Measurements from ENCODE around the gene SEMA5A.
A peak's percentile ranks its signal among the peaks of the same experiment; 100 is the strongest.

Gene SEMA5A

DNA sequence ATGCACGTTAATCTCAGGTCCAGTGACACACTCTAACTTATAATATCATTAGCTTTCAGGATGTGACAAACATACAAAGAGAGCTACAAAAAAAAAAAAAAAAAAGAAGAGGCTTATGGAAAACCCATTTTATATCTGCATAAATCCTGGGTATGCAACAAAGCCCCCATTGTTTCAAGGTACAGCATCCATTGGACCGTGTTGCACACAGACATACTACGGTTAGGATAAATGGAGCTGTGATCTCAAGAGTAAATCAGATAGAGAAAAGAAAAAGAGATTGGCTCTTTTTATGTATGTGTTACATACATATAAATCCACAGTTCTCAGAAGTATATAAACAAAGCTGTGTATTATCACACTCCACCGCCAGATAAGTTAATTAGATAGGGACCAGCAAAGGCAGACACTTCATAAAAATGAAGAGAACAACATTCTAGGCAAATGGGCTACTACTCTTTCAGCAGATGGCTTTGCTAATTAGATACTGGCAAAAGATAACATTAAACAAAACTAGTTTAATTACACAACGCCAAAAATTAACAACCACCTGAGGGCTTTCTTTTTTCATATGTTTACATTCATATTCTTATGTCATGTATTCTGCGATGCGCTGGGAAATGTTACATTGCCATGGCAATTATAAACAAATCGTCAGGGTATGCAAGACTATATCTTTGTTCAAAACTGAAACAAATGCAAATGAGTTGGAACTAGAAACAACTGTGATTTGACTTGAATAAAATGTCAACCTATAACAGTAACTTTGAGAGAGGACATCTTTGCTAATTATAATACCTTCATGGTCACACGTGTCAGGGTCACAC is 304.2 kb downstream of the SEMA5A start:
- no peak overlapping the region for H3K27ac ChIP-seq (ENCODE audit: low read length)

DNA sequence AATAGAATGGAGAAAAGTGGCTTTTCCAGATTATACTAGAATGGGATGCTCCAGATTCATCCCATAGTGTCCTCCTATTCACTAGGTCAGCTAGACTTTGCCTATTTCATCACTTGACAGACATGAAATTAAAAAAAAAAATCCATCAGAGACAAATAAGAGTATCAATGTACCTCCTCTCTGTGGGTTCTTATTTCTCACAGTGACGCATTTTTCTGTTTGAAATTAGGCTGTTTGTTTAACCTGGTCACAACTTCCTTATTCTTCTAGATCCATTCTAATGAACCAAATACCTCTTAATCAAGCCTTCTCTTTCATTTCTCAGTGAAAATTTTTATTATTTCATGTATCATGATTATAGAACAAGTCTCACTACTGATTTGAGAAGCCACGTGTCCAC is 305.4 kb downstream of the SEMA5A start:
- Histone ChIP-seq H3K4me1 (ENCODE audit: control insufficient read depth, low read depth, low read length) (no peaks in the 10 kb centered on the region), H3K9ac (ENCODE audit: low read length) (no peak overlapping the region), H3K27me3 (ENCODE audit: control insufficient read depth, insufficient read depth, low read length) (no peaks in the 10 kb centered on the region), H3K27ac (ENCODE audit: low read length) (no peak overlapping the region), H3K9me3 (ENCODE audit: control insufficient read depth, low read depth, low read length) (no peaks in the 10 kb centered on the region), H3K4me3 (ENCODE audit: low read length) (no peak overlapping the region), H3K36me3 (ENCODE audit: control insufficient read depth, low read depth, low read length) (no peaks in the 10 kb centered on the region)

More for the DNA sequence above, 304.2 kb downstream of the SEMA5A start:
- H3K4me3 ChIP-seq (ENCODE audit: low read length), result no peak overlapping the region
- no peaks in the 10 kb centered on the region for H3K27me3 ChIP-seq (ENCODE audit: control insufficient read depth, insufficient read depth, low read length)
- no peaks in the 10 kb centered on the region for H3K36me3 ChIP-seq (ENCODE audit: control insufficient read depth, low read depth, low read length)
- H3K4me1 ChIP-seq (ENCODE audit: control insufficient read depth, low read depth, low read length), result no peaks in the 10 kb centered on the region
- H3K9me3 ChIP-seq (ENCODE audit: control insufficient read depth, low read depth, low read length), result no peaks in the 10 kb centered on the region
- no peak overlapping the region for H3K9ac ChIP-seq (ENCODE audit: low read length)

DNA sequence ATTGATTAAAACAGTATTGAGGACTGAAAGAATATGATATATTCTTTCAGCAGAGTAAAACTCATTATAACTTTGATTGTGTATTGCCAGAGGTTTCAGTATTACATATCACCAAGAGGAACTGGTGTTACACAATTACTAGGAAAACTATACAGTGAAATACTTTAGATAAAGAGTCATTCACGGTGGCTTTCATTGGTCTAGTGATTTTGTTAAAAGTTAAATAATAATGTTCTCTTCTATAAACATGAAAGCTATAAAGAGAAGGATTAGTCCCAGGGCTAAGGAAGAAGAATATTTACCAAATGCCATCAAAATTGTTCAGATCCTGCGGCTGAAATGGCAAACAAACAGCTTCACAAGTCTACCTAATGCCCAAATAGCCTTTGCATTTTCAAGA is 306.2 kb downstream of the SEMA5A start:
- Histone ChIP-seq H3K9ac (ENCODE audit: low read length) (no peak overlapping the region), H3K36me3 (ENCODE audit: control insufficient read depth, low read depth, low read length) (no peaks in the 10 kb centered on the region), H3K27ac (ENCODE audit: low read length) (no peak overlapping the region), H3K27me3 (ENCODE audit: control insufficient read depth, insufficient read depth, low read length) (no peaks in the 10 kb centered on the region), H3K9me3 (ENCODE audit: control insufficient read depth, low read depth, low read length) (no peaks in the 10 kb centered on the region), H3K4me3 (ENCODE audit: low read length) (no peak overlapping the region), H3K4me1 (ENCODE audit: control insufficient read depth, low read depth, low read length) (no peaks in the 10 kb centered on the region)

DNA sequence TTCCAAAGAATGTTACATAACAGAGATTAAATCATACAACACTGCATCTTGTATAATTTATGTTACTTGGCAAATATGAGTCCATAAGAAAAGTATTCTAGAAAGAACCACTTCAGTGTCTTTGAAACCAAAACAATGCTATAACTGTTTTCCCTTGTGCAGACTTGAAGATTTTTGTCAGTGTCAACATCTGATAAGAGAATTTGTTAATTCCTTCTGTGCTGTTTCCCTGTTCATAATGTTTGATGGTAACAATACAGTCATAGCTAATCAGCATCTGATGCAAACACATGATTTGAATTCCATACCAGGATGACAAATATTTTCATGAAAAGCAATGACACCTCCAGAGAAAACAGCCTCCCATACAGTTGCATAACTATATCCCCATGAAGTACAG is 306.8 kb downstream of the SEMA5A start:
- Histone ChIP-seq H3K9ac (ENCODE audit: low read length) (no peak overlapping the region), H3K9me3 (ENCODE audit: control insufficient read depth, low read depth, low read length) (no peaks in the 10 kb centered on the region), H3K4me1 (ENCODE audit: control insufficient read depth, low read depth, low read length) (peaks cover under 1% of the 10 kb centered on the region), H3K4me3 (ENCODE audit: low read length) (no peak overlapping the region), H3K27ac (ENCODE audit: low read length) (no peak overlapping the region), H3K27me3 (ENCODE audit: control insufficient read depth, insufficient read depth, low read length) (no peaks in the 10 kb centered on the region), H3K36me3 (ENCODE audit: control insufficient read depth, low read depth, low read length) (no peaks in the 10 kb centered on the region)

DNA sequence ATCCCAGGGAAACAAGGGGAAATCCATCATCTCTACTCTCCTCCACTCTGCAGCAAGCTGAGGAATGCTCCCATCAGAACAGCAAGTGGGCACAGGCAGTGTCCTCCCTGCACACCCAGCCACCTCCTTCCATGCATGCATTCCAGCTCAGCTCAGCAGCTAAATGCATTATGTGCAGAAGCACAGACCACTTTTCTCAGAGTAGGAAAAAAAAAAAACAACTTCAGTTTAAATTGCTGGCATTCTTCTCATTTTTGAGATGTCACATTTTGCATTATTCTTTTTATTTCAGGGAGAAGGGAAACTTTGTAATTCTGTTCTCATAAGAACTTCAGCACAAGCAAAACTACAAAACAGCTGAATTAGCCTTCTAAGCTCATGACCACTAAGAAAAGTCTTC is 312.2 kb downstream of the SEMA5A start:
- H3K27ac ChIP-seq (ENCODE audit: low read length), result no peak overlapping the region

DNA sequence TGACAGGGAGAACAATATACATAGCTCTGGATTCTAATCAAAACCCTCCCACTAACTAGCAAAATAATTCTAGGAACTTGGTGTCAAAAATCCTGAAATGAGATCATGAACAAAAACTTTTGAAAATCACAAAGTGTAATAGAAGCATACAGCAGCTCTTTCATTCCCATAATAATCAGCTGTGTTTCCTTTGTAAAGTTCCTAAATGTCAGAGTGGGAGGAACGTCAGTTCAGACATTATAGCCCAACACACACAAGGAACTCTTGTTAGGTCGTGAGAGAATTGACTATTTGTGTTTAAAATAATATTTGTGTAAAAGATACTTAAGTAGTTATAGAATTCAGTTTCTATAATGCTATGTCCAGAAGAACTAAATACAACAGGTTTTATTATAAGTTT is 312.8 kb downstream of the SEMA5A start:
- Histone ChIP-seq H3K27me3 (ENCODE audit: control insufficient read depth, insufficient read depth, low read length) (no peaks in the 10 kb centered on the region), H3K4me3 (ENCODE audit: low read length) (no peak overlapping the region), H3K27ac (ENCODE audit: low read length) (no peak overlapping the region), H3K9ac (ENCODE audit: low read length) (no peak overlapping the region), H3K9me3 (ENCODE audit: control insufficient read depth, low read depth, low read length) (no peaks in the 10 kb centered on the region), H3K4me1 (ENCODE audit: control insufficient read depth, low read depth, low read length) (peaks cover 5% of the 10 kb centered on the region), H3K36me3 (ENCODE audit: control insufficient read depth, low read depth, low read length) (no peaks in the 10 kb centered on the region)

More for the DNA sequence above, 312.2 kb downstream of the SEMA5A start:
- Histone ChIP-seq H3K9ac (ENCODE audit: low read length) (no peak overlapping the region), H3K27me3 (ENCODE audit: control insufficient read depth, insufficient read depth, low read length) (no peaks in the 10 kb centered on the region), H3K4me1 (ENCODE audit: control insufficient read depth, low read depth, low read length) (peaks cover 5% of the 10 kb centered on the region), H3K9me3 (ENCODE audit: control insufficient read depth, low read depth, low read length) (no peaks in the 10 kb centered on the region), H3K36me3 (ENCODE audit: control insufficient read depth, low read depth, low read length) (no peaks in the 10 kb centered on the region), H3K4me3 (ENCODE audit: low read length) (no peak overlapping the region)

DNA sequence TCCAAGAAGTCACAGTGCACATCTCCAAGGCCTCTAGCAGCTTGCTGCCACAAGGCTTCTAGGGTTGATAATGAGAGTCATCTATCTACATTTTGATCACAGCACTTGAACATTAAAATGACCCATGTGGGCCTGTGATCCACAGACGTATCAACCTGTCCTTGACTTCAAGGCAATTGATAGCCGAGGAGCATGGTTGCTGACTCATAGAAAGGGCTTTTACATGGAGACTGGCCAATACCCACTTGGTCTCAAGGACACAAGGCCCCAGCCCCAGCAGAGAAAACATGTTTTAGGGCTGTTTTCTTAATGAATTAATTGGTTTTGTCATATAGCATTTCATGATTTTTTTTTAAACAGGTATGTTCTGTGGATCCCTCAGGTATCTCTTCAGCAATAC is 314.0 kb downstream of the SEMA5A start:
- no peaks in the 10 kb centered on the region for H3K27me3 ChIP-seq (ENCODE audit: control insufficient read depth, insufficient read depth, low read length)
- H3K4me3 ChIP-seq (ENCODE audit: low read length), result no peak overlapping the region
- no peak overlapping the region for H3K27ac ChIP-seq (ENCODE audit: low read length)
- H3K4me1 ChIP-seq (ENCODE audit: control insufficient read depth, low read depth, low read length), result peaks cover 5% of the 10 kb centered on the region
- H3K9me3 ChIP-seq (ENCODE audit: control insufficient read depth, low read depth, low read length), result no peaks in the 10 kb centered on the region
- no peaks in the 10 kb centered on the region for H3K36me3 ChIP-seq (ENCODE audit: control insufficient read depth, low read depth, low read length)
- no peak overlapping the region for H3K9ac ChIP-seq (ENCODE audit: low read length)

DNA sequence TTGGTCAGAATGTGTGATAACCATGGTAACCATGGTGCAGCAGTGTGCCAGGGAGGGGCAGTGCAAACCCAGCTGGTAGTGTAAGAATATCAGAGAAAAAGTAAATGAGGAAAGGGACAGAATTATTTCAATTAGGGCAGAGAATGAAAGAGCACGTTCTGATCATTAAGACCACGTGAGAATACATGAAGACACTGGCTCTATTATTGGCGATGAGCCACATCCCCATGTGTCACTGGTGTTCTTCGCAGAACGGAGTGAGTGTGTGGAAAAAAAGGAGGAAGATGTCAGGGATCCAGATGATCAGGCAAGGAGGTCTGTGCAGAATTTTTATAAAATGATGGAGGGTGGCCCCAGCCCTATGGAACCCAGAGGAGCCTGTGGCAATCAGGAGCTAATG is 315.5 kb downstream of the SEMA5A start:
- Histone ChIP-seq H3K4me1 (ENCODE audit: control insufficient read depth, low read depth, low read length) (peaks cover 5% of the 10 kb centered on the region), H3K27ac (ENCODE audit: low read length) (no peak overlapping the region), H3K36me3 (ENCODE audit: control insufficient read depth, low read depth, low read length) (no peaks in the 10 kb centered on the region), H3K9me3 (ENCODE audit: control insufficient read depth, low read depth, low read length) (no peaks in the 10 kb centered on the region), H3K4me3 (ENCODE audit: low read length) (no peak overlapping the region), H3K27me3 (ENCODE audit: control insufficient read depth, insufficient read depth, low read length) (no peaks in the 10 kb centered on the region), H3K9ac (ENCODE audit: low read length) (no peak overlapping the region)

DNA sequence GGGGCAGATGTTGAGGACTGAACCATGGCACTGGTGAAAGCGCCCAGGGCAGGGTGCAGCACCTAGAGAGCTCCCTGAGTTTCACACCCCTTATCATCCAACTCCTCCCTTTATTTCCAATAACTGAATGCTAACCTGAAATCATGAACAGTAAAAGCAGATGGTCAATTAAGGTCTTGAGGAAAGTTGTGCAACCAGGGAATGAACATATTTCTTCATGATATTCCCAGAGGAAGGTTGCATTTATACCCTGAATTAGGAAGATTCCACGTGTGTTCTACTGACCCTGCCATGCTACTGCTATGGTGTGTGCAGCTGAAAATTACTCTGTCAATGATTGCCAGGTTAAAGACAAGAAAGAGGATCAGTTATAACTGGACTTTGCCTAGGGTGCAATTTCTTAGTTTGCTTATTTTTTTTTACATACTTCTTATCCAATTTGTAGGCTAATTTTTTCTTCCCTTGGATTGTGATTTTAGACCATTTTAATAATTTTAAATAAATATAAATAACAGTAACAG is 319.8 kb downstream of the SEMA5A start:
- H3K27me3 ChIP-seq (ENCODE audit: control insufficient read depth, insufficient read depth, low read length), result no peaks in the 10 kb centered on the region
- H3K4me3 ChIP-seq (ENCODE audit: low read length), result no peak overlapping the region
- no peaks in the 10 kb centered on the region for H3K36me3 ChIP-seq (ENCODE audit: control insufficient read depth, low read depth, low read length)
- H3K27ac ChIP-seq (ENCODE audit: low read length), result no peak overlapping the region
- H3K9me3 ChIP-seq (ENCODE audit: control insufficient read depth, low read depth, low read length), result no peaks in the 10 kb centered on the region
- H3K9ac ChIP-seq (ENCODE audit: low read length), result no peak overlapping the region
- peaks cover 16% of the 10 kb centered on the region for H3K4me1 ChIP-seq (ENCODE audit: control insufficient read depth, low read depth, low read length)

DNA sequence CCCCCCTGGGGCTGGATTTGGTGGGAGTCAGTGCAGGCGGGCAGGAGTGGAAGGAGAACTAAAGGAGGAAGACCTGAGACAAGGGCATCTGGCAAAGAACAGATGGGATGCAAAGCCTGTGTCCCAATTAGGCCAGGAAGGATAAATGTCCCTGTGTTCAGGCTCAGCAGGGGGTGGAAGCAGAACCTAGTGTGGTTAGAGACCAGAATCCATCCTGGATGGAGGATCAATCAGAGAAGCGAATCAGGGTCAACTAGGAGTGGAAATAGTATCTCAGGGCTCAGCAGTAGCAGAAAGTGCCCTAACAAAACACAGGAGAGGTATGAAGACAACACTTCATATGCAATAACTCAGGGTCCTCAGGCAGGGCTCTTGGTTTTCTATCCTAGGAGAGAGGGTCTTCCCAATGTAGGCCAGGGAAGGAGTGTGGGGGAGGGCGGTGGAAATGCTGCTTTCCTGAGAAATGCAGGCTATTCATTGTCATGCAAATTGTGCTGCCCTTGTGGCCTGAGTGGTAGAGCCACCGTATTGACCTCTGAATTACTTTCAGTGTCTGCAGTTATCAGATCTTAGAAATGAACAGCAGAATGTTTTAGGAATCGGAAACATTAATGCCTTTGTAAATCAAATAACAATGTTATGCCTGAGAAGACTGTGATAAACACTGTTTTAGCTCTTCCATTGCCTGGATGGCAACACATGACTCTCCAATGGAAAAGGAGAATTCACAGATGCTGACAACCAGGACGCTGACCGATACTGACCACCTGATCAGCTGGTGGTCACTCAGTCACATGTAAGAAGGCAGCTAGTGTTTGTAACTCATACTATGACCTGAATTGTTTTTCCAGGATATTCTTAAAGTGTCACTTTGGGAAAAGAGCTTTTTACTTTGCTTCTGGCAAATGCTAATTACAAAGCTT is 323.6 kb downstream of the SEMA5A start:
- Histone ChIP-seq H3K27me3 (ENCODE audit: control insufficient read depth, insufficient read depth, low read length) (no peaks in the 10 kb centered on the region), H3K27ac (ENCODE audit: low read length) (no peak overlapping the region), H3K4me1 (ENCODE audit: control insufficient read depth, low read depth, low read length) (peaks cover 16% of the 10 kb centered on the region), H3K9ac (ENCODE audit: low read length) (no peak overlapping the region), H3K36me3 (ENCODE audit: control insufficient read depth, low read depth, low read length) (no peaks in the 10 kb centered on the region), H3K9me3 (ENCODE audit: control insufficient read depth, low read depth, low read length) (no peaks in the 10 kb centered on the region), H3K4me3 (ENCODE audit: low read length) (peak overlapping the region; percentile 9)

DNA sequence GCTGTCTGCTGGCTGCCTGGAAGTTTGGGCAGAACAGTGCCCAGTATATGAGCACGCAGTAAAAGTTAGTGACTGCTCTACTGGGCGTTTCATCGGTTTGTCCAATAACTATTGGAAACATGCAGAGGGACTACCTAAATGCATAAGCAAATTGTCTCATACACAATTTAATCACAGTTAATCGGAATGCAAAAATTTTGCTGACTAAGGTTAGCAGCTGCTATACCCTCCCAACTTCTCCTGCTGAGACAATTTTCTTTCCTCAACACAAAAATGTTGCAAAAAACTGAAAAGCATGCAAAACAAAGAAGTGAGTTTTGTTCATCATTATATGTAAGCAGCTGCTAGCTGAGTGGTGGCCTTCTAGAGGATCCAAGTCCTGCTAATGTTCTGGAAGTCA is 327.5 kb downstream of the SEMA5A start:
- Histone ChIP-seq H3K36me3 (ENCODE audit: control insufficient read depth, low read depth, low read length) (no peaks in the 10 kb centered on the region), H3K4me3 (ENCODE audit: low read length) (no peak overlapping the region), H3K27ac (ENCODE audit: low read length) (no peak overlapping the region), H3K9me3 (ENCODE audit: control insufficient read depth, low read depth, low read length) (no peaks in the 10 kb centered on the region), H3K9ac (ENCODE audit: low read length) (no peak overlapping the region), H3K4me1 (ENCODE audit: control insufficient read depth, low read depth, low read length) (peaks cover 16% of the 10 kb centered on the region), H3K27me3 (ENCODE audit: control insufficient read depth, insufficient read depth, low read length) (no peaks in the 10 kb centered on the region)

Data from iPS-18a (cell line).